K562 (cell line): ENCODE results near the gene EEA1. TPM values are rescaled to one million over a fixed set of nuclear protein-coding genes. Genes with fewer than 3 reads are reported as not detected.
A peak's percentile ranks its signal among the peaks of the same experiment; 100 is the strongest.

ENCODE experiments used
- ATAC-seq: fragments of 200-7000 bp; cut with Tn5 transposase; 3 replicates; pipeline ENCODE4 v1.9.1; 2020; ENCODE audit warnings: moderate library complexity
- BruUV-seq: library from RNA; stranded (reverse); fragments of 400-500 nt; replicated peaks from 2 replicates; lab custom pipeline; 2021; lab: Mats Ljungman, UMichigan
- CTCF ChIA-PET: fragments of 300-600 bp; formaldehyde crosslinking; extraction: SDS; loops from one replicate; lab custom pipeline; 2021; ENCODE audit warnings: low intra/inter-chr PET ratio; lab: Yijun Ruan, JAX
- POLR2A ChIA-PET: fragments of 300-600, 350-650 bp; sonication (Branson Sonifier 250); formaldehyde crosslinking; extraction: SDS; loops from one replicate; lab custom pipeline; 2021; ENCODE audit warnings: antibody characterized with exemption, inconsistent platforms; lab: Yijun Ruan, JAX
- DNase-seq, 4 experiments: peaks; one replicate each; pipeline versions ENCODE4 v3.0.0 to v3.0.0-alpha.2; 2011 to 2018; ENCODE audit warnings: low spot score in 3 of 4, mixed read lengths in 3 of 4; ENCODE audit errors: extremely low read depth in 1 of 4
- FAIRE-seq: peaks from 2 replicates; lab custom pipeline; 2011; peaks lifted over from hg19 to GRCh38; lab: Jason Lieb, UNC
- H2AFZ ChIP-seq: 2 replicates; pipeline ENCODE4 v1.6.0; 2011; ENCODE audit warnings: low read depth, low read length, control low read depth, inconsistent platforms
- H3K27ac ChIP-seq: fragments of 200-600 bp; 3 replicates; pipeline ENCODE4 v1.8.0; 2011; ENCODE audit warnings: low read depth, mild to moderate bottlenecking, control low read depth, inconsistent platforms, low read length, moderate library complexity, mixed read lengths; ENCODE audit errors: extremely low read depth
- H3K27me3 ChIP-seq, 2 experiments: fragments of 300-600 bp in 1 of 2; 2 replicates in 1 of 2; 3 replicates in 1 of 2; pipeline versions ENCODE4 v1.6.0 to v1.8.0; 2011; ENCODE audit warnings: inconsistent platforms in 2 of 2, low read length in 2 of 2, mild to moderate bottlenecking in 1 of 2, mixed read lengths in 1 of 2, moderate library complexity in 1 of 2; ENCODE audit not compliant: control insufficient read depth in 2 of 2, insufficient read depth in 2 of 2
- H3K36me3 ChIP-seq: fragments of 300-600 bp; 3 replicates; pipeline ENCODE4 v1.8.0; 2011; ENCODE audit warnings: mild to moderate bottlenecking, low read length, inconsistent platforms; ENCODE audit not compliant: control insufficient read depth, insufficient read depth
- H3K4me1 ChIP-seq, 2 experiments: fragments of 200-600 bp in 1 of 2; replicated peaks in 1 of 2; 2 replicates in 1 of 2; 3 replicates in 1 of 2; pipeline versions ENCODE4 v1.5.1 to v1.8.0; 2011; ENCODE audit warnings: inconsistent platforms in 2 of 2, low read length in 2 of 2, mild to moderate bottlenecking in 1 of 2, mixed read lengths in 1 of 2, moderate library complexity in 1 of 2; ENCODE audit not compliant: control insufficient read depth in 2 of 2, insufficient read depth in 2 of 2
- H3K4me2 ChIP-seq: 2 replicates; pipeline ENCODE4 v1.6.1; 2011; ENCODE audit warnings: low read length, control low read depth, inconsistent platforms, mixed read lengths; ENCODE audit not compliant: insufficient read depth
- H3K4me3 ChIP-seq: fragments of 200-600 bp; sonication (generic), shearing (Covaris generic); 2 replicates; pipeline ENCODE4 v1.5.1; 2016; ENCODE audit warnings: control low read depth, inconsistent platforms
- H3K79me2 ChIP-seq: fragments of 200-600 bp; 3 replicates; pipeline ENCODE4 v1.8.0; 2011; ENCODE audit warnings: low read length, inconsistent platforms; ENCODE audit not compliant: control insufficient read depth, insufficient read depth
- H3K9ac ChIP-seq, 2 experiments: 2 replicates each; pipeline versions ENCODE4 v1.6.0 to v1.6.1; 2011; ENCODE audit warnings: low read depth in 2 of 2, low read length in 2 of 2, control low read depth in 1 of 2, inconsistent platforms in 1 of 2, mild to moderate bottlenecking in 1 of 2, mixed read lengths in 1 of 2; ENCODE audit not compliant: insufficient read depth in 1 of 2
- H3K9me1 ChIP-seq: one replicate; pipeline ENCODE4 v1.6.0; 2011; ENCODE audit warnings: inconsistent platforms, mild to moderate bottlenecking, low read length, moderate library complexity; ENCODE audit not compliant: control insufficient read depth, insufficient read depth
- H3K9me3 ChIP-seq: replicated peaks from 2 replicates; pipeline ENCODE4 v1.5.1; 2011; ENCODE audit warnings: low read depth, low read length, inconsistent platforms; ENCODE audit not compliant: control insufficient read depth, insufficient read depth
- H4K20me1 ChIP-seq: replicated peaks from 2 replicates; pipeline ENCODE4 v1.6.1; 2011; ENCODE audit warnings: low read length, inconsistent platforms, mixed read lengths; ENCODE audit not compliant: control insufficient read depth, insufficient read depth
- CC2D1A ChIP-seq: fragments of 450-650 bp; IDR thresholded peaks from 2 replicates; pipeline ENCODE4 v1.6.1; 2017; ENCODE audit warnings: mild to moderate bottlenecking
- HCFC1 ChIP-seq: IDR thresholded peaks from 2 replicates; pipeline ENCODE4 v1.6.1; 2012; ENCODE audit warnings: low read depth, low read length, improper control_type of control experiment
- KDM1A ChIP-seq, 2 experiments: fragments of 450-650 bp; IDR thresholded peaks; 2 replicates each; pipeline ENCODE4 v1.6.1; 2016; ENCODE audit warnings: mild to moderate bottlenecking in 2 of 2
- NBN ChIP-seq: fragments of 450-650 bp; IDR thresholded peaks from 2 replicates; pipeline ENCODE4 v1.6.1; 2016; ENCODE audit warnings: low read depth, mild to moderate bottlenecking
- POLR3A ChIP-seq: IDR thresholded peaks from 2 replicates; pipeline ENCODE4 v1.6.1; 2011; ENCODE audit warnings: borderline replicate concordance, mild to moderate bottlenecking, moderate library complexity; ENCODE audit not compliant: insufficient read length, insufficient read depth; ENCODE audit errors: extremely low read depth
- WGBS: fragments of 100-300 bp; shearing (Covaris generic); methylation state at CpG from one replicate; pipeline ENCODE4 v1.1.6; 2016; ENCODE audit warnings: low coverage, mixed read lengths; ENCODE audit not compliant: insufficient coverage; ENCODE audit errors: missing lambda C conversion rate; 5-methylcytosine and 5-hydroxymethylcytosine counted together
- in situ Hi-C: fragments of 300-500 bp; cut with MboI; formaldehyde crosslinking; loops from 4 replicates; pipeline ENCODE4 v1.15.0; 2018; ENCODE audit warnings: inconsistent platforms, mixed read lengths
- intact Hi-C: fragments of 100-400 bp; cut with micrococcal nuclease; formaldehyde crosslinking; loops from 2 replicates; pipeline ENCODE4 v1.14.2; 2022
- polyA plus RNA-seq, 8 experiments: library from polyadenylated mRNA; depleted of rRNA in 4 of 8; stranded (reverse) in 5 of 8; unstranded in 3 of 8; fragments of >200 nt; fragmentation: Nextera tagmentation in 2 of 8; fragmentation: Illumina TruSeq in 1 of 8; extraction: Ambion mirVana in 2 of 8; extraction: Trizol in 1 of 8; gene quantifications; 2 replicates each; pipeline versions ENCODE4 v1.2.1 to v1.2.3, GENCODE V29; 2011 to 2014; ENCODE audit warnings: inconsistent platforms in 1 of 8, missing spikeins in 1 of 8
- total RNA-seq, 7 experiments: library from RNA; depleted of rRNA in 6 of 7; stranded (reverse); fragments of >200 nt in 6 of 7; fragmentation: Illumina TruSeq in 2 of 7; extraction: Trizol in 2 of 7; gene quantifications; 2 replicates each; pipeline versions ENCODE4 v1.2.1 to v1.2.3, GENCODE V29; 2011 to 2021; ENCODE audit warnings: low replicate concordance in 1 of 7

Gene EEA1
- total and polyA plus RNA-seq, 9 of the 15 experiments (the other 6 are each of a cell fraction or from before 2014, with no cell fraction given) = 3.5 to 17.1 (median 7.5) TPM

GRCh38 chr12:92951006-92951405 lies 21.9 kb upstream of the EEA1 start:
- no peaks in the 10 kb centered on the region for H3K27me3 ChIP-seq
- CTCF ChIA-PET = no interaction called here
- TF ChIP-seq KDM1A (IDR thresholded peaks at IDR 0.05) = 0 out of 4 replicates have a peak, but pooled peaks have one; percentile 28 to 45
- no peak for TF ChIP-seq POLR3A
- TF ChIP-seq NBN = no peak
- TF ChIP-seq, all 486 proteins: peak for 1
- Histone ChIP-seq H3K27ac (no peak overlapping the region), H3K9me1 (no peaks in the 10 kb centered on the region), H3K4me2 (no peak overlapping the region), H4K20me1 (no peaks in the 10 kb centered on the region), H3K36me3 (no peaks in the 10 kb centered on the region), H3K79me2 (no peaks in the 10 kb centered on the region), H3K4me3 (no peak overlapping the region), H3K9me3 (peaks cover 2% of the 10 kb centered on the region; the same call in 1 of the 2 replicates), H2AFZ (no peak overlapping the region), H3K9ac (no peak overlapping the region), H3K4me1 (no peaks in the 10 kb centered on the region)
- BruUV-seq = no TSS peak
- WGBS = 52% methylated on average over 4 of the region's 4 CpGs
- in situ Hi-C loops = no loop called here
- FAIRE-seq (no peak), DNase-seq (no peak), ATAC-seq (no peak)
- intact Hi-C loops = no loop called here
- POLR2A ChIA-PET = interaction anchor here (0.8 kb wide), 1 partner anchor 1095 kb away, joined by 4 read pairs; no protein-coding TSS in a partner anchor

- in situ Hi-C loops = no loop called here
These were observed 20.9 kb upstream of the EEA1 start for GRCh38 chr12:92950011-92950410.

More at GRCh38 chr12:92950011-92950410, 20.9 kb upstream of the EEA1 start:
- CTCF ChIA-PET = no interaction called here
- no peak for TF ChIP-seq CC2D1A
- TF ChIP-seq HCFC1 = 0 out of 2 replicates have a peak, but pooled peaks have one; percentile 31
- TF ChIP-seq, all 486 proteins: peak for 1
- no TSS peak for BruUV-seq
- Histone ChIP-seq H3K9me3 (peaks cover 2% of the 10 kb centered on the region; the same call in 1 of the 2 replicates), H3K4me2 (no peak overlapping the region), H2AFZ (no peak overlapping the region), H3K9ac (no peak overlapping the region), H3K9me1 (no peaks in the 10 kb centered on the region), H3K4me3 (no peak overlapping the region), H3K79me2 (no peaks in the 10 kb centered on the region), H3K36me3 (no peaks in the 10 kb centered on the region), H3K27me3 (no peaks in the 10 kb centered on the region), H3K27ac (no peak overlapping the region), H4K20me1 (no peaks in the 10 kb centered on the region), H3K4me1 (no peaks in the 10 kb centered on the region)
- no peak for FAIRE-seq
- POLR2A ChIA-PET = no interaction called here
- no peak for DNase-seq
- 27% methylated on average over 4 of the region's 4 CpGs for WGBS
- intact Hi-C loops = no loop called here
- ATAC-seq = peak; percentile 46
